Measurements from ENCODE around the gene TRAF2.

Gene TRAF2

GRCh38 chr9:136940526-136941230 lies 54.4 kb downstream of the TRAF2 start:
- no peak for TF ChIP-seq CTCF (IDR thresholded peaks at IDR 0.05; ENCODE audit: unreplicated experiment in 3 of 3)
- Mint-ChIP-seq H3K27ac (no peak overlapping the region), H3K36me3 (ENCODE audit: low read depth) (peaks cover 28% of the 10 kb centered on the region), H3K9me3 (no peaks in the 10 kb centered on the region), H3K4me3 (no peak overlapping the region), H3K27me3 (ENCODE audit: low read depth) (no peaks in the 10 kb centered on the region), H3K4me1 (no peaks in the 10 kb centered on the region)

GRCh38 chr9:136941231-136942111 lies 55.2 kb downstream of the TRAF2 start:
- no peaks in the 10 kb centered on the region for H3K9me3 Mint-ChIP-seq
- H3K4me1 Mint-ChIP-seq, result no peaks in the 10 kb centered on the region
- no peak overlapping the region for H3K27ac Mint-ChIP-seq
- TF ChIP-seq CTCF (IDR thresholded peaks at IDR 0.05; ENCODE audit: unreplicated experiment in 3 of 3), result no peak
- H3K36me3 Mint-ChIP-seq (ENCODE audit: low read depth), result peaks cover 25% of the 10 kb centered on the region
- no peaks in the 10 kb centered on the region for H3K27me3 Mint-ChIP-seq (ENCODE audit: low read depth)
- H3K4me3 Mint-ChIP-seq, result no peak overlapping the region

GRCh38 chr9:136942112-136942880 lies 56.0 kb downstream of the TRAF2 start:
- Mint-ChIP-seq H3K27me3 (ENCODE audit: low read depth) (no peaks in the 10 kb centered on the region), H3K36me3 (ENCODE audit: low read depth) (peaks cover 21% of the 10 kb centered on the region), H3K9me3 (no peaks in the 10 kb centered on the region), H3K27ac (no peak overlapping the region), H3K4me3 (peak overlapping the region; percentile 69 to 72 (median 70)), H3K4me1 (peaks cover 4% of the 10 kb centered on the region)
- TF ChIP-seq CTCF (IDR thresholded peaks at IDR 0.05; ENCODE audit: unreplicated experiment in 3 of 3), result no peak

- Mint-ChIP-seq H3K27me3 (ENCODE audit: low read depth) (no peaks in the 10 kb centered on the region), H3K36me3 (ENCODE audit: low read depth) (peaks cover 18% of the 10 kb centered on the region)
Observed at GRCh38 chr9:136942881-136943230, 56.5 kb downstream of the TRAF2 start.

More at GRCh38 chr9:136942881-136943230, 56.5 kb downstream of the TRAF2 start:
- TF ChIP-seq CTCF (IDR thresholded peaks at IDR 0.05; ENCODE audit: unreplicated experiment in 3 of 3), result no peak
- Mint-ChIP-seq H3K4me1 (peaks cover 5% of the 10 kb centered on the region), H3K4me3 (peak overlapping the region; percentile 69 to 72 (median 70)), H3K9me3 (no peaks in the 10 kb centered on the region), H3K27ac (no peak overlapping the region)
